H1 (cell line): ENCODE data around the gene TCEANC2. TPM values are rescaled to one million over a fixed set of nuclear protein-coding genes. Genes with fewer than 3 reads are reported as not detected.

Source experiments
- GABPA ChIP-seq: IDR thresholded peaks from 2 replicates; pipeline ENCODE4 v1.6.1; 2011; ENCODE audit warnings: mild to moderate bottlenecking, low read length, moderate library complexity, borderline replicate concordance; ENCODE audit not compliant: insufficient read depth
- TBP ChIP-seq: IDR thresholded peaks from 2 replicates; pipeline ENCODE4 v1.6.1; 2011; ENCODE audit warnings: low read depth, low read length, improper control_type of control experiment
- polyA plus RNA-seq, 7 experiments: library from polyadenylated mRNA; depleted of rRNA in 3 of 7; stranded (reverse) in 5 of 7; unstranded in 2 of 7; fragments of >200 nt in 5 of 7; fragments of 200-250 nt in 2 of 7; gene quantifications; 1 replicate in 5 of 7; 2 replicates in 1 of 7; 4 replicates in 1 of 7; pipeline versions ENCODE4 v1.2.1 to v1.2.3, GENCODE V29; 2011 to 2013; ENCODE audit warnings: missing spikeins in 2 of 7, mixed read lengths in 2 of 7
- total RNA-seq: library from RNA; stranded (reverse); fragmentation: NEBNext Ultra II Directional; extraction: Animal tissue kit (Norgen Biotek cat#: 25700); gene quantifications from 2 replicates; pipeline ENCODE4 v1.2.1, GENCODE V29; 2021
- TF ChIP-seq, protein P1 (sequence below): IDR thresholded peaks from 2 replicates; pipeline ENCODE4 v1.6.1; 2012; ENCODE audit warnings: inconsistent platforms

The TCEANC2 gene
- total and polyA plus RNA-seq, 2 of the 8 experiments (the other 6 are each of a cell fraction or from before 2014, with no cell fraction given): 4.2 to 8.2 TPM

DNA sequence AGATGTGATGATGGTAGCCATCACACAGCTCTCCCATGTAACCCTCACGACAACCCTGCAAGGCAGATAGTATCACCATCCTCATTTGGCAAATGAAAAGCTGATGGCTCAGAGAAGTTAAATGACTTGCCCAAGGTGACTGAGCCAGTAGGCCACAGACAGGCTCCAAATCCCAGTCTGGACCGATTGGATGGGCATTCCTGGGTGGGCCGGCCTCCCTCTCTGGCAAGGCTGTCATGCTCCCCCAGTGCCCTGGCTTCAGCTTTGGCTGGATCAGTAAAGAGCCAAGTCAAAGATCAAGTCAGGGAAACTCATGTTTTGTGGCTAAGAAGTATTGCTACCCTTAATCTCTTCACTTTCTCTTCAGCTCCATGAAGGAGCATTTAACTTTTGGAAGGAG lies 58.2 kb downstream of the TCEANC2 start (continued):
- TF ChIP-seq, protein P1, sequence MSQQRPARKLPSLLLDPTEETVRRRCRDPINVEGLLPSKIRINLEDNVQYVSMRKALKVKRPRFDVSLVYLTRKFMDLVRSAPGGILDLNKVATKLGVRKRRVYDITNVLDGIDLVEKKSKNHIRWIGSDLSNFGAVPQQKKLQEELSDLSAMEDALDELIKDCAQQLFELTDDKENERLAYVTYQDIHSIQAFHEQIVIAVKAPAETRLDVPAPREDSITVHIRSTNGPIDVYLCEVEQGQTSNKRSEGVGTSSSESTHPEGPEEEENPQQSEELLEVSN: no peak
- TF ChIP-seq TBP: no peak
- no peak for TF ChIP-seq GABPA
